PC-9 (cell line): Measurements from ENCODE around the gene KCNIP1.

Experiments used
- EZH2 ChIP-seq: fragments of 200-600 bp; sonication (generic); IDR thresholded peaks from 2 replicates; pipeline ENCODE4 v1.8.0; 2017; ENCODE audit warnings: antibody characterized with exemption, low read depth
- TF ChIP-seq, protein P1 (sequence below): fragments of 200-600 bp; sonication (generic); conservative IDR thresholded peaks from 2 replicates; pipeline ENCODE4 v1.6.1; 2017; ENCODE audit warnings: mixed run types, antibody characterized with exemption, mild to moderate bottlenecking, moderate library complexity

- TF ChIP-seq, protein P1, sequence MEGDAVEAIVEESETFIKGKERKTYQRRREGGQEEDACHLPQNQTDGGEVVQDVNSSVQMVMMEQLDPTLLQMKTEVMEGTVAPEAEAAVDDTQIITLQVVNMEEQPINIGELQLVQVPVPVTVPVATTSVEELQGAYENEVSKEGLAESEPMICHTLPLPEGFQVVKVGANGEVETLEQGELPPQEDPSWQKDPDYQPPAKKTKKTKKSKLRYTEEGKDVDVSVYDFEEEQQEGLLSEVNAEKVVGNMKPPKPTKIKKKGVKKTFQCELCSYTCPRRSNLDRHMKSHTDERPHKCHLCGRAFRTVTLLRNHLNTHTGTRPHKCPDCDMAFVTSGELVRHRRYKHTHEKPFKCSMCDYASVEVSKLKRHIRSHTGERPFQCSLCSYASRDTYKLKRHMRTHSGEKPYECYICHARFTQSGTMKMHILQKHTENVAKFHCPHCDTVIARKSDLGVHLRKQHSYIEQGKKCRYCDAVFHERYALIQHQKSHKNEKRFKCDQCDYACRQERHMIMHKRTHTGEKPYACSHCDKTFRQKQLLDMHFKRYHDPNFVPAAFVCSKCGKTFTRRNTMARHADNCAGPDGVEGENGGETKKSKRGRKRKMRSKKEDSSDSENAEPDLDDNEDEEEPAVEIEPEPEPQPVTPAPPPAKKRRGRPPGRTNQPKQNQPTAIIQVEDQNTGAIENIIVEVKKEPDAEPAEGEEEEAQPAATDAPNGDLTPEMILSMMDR = no peak
- TF ChIP-seq EZH2 = no peak
Measured at GRCh38 chr5:170761048-170761707, 257.4 kb downstream of the KCNIP1 start.
